Muscle layer of duodenum (tissue), 2 donors: ENCODE measurements around the gene KITLG.

Experiments used
- H3K27ac ChIP-seq: one replicate; pipeline ENCODE4 v1.7.0; 2013; ENCODE audit warnings: mild to moderate bottlenecking, low read length
- H3K27me3 ChIP-seq: one replicate; pipeline ENCODE4 v1.7.0; 2013; ENCODE audit warnings: low read depth, mild to moderate bottlenecking, control low read depth, low read length
- H3K36me3 ChIP-seq, 2 donors: one replicate each; pipeline ENCODE4 v1.7.0; 2013; ENCODE audit warnings: low read length in 2 of 2, control low read depth in 1 of 2, mild to moderate bottlenecking in 1 of 2; ENCODE audit not compliant: insufficient read depth in 2 of 2, control insufficient read depth in 1 of 2
- H3K4me1 ChIP-seq, 2 donors: one replicate each; pipeline ENCODE4 v1.7.0; 2013; ENCODE audit warnings: low read length in 2 of 2, mild to moderate bottlenecking in 2 of 2, control low read depth in 1 of 2, moderate library complexity in 1 of 2; ENCODE audit not compliant: insufficient read depth in 2 of 2, control insufficient read depth in 1 of 2
- H3K4me3 ChIP-seq, 2 donors: one replicate each; pipeline ENCODE4 v1.7.0; 2013; ENCODE audit warnings: low read length in 2 of 2, low read depth in 1 of 2, mild to moderate bottlenecking in 1 of 2
- H3K9me3 ChIP-seq, 2 donors: one replicate each; pipeline ENCODE4 v1.7.0; 2013; ENCODE audit warnings: low read length in 2 of 2, control low read depth in 1 of 2, mild to moderate bottlenecking in 1 of 2; ENCODE audit not compliant: control insufficient read depth in 1 of 2
- donor health status: healthy.

Gene KITLG

GRCh38 chr12:88597365-88597764, 17.1 kb upstream of the KITLG start:
- H3K4me1 ChIP-seq, result no peaks in the 10 kb centered on the region
- no peak overlapping the region for H3K4me3 ChIP-seq
- H3K9me3 ChIP-seq, result no peaks in the 10 kb centered on the region
- no peaks in the 10 kb centered on the region for H3K27me3 ChIP-seq
- H3K36me3 ChIP-seq, result no peaks in the 10 kb centered on the region
- no peak overlapping the region for H3K27ac ChIP-seq

DNA sequence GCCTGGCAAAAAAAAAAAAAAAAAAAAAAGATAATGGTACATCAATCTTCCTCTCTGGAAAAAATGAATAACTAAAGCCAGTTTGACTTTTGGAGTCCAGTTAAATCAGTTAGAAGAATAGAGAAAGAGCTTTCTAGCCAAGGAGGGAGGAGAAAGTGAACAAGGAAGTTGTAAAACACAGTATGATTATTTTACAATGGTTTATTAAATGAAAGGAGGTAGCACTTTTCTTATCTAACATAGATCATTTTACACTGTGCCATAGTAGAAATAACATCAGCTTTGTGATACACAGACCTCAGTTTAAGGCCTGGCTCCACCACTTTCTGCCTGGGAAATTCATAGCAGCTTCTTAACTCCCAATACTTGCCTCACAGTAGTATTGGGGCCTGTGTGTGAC, 15.4 kb upstream of the KITLG start:
- Histone ChIP-seq H3K36me3 (no peaks in the 10 kb centered on the region), H3K4me3 (no peak overlapping the region), H3K27me3 (no peaks in the 10 kb centered on the region), H3K4me1 (no peaks in the 10 kb centered on the region), H3K9me3 (no peaks in the 10 kb centered on the region), H3K27ac (no peak overlapping the region)

- H3K27ac ChIP-seq, result no peak overlapping the region
- H3K4me3 ChIP-seq, result no peak overlapping the region
- no peaks in the 10 kb centered on the region for H3K36me3 ChIP-seq
- no peaks in the 10 kb centered on the region for H3K27me3 ChIP-seq
- no peaks in the 10 kb centered on the region for H3K4me1 ChIP-seq
- H3K9me3 ChIP-seq, result no peaks in the 10 kb centered on the region
Observed at GRCh38 chr12:88594780-88595179, 14.5 kb upstream of the KITLG start.

GRCh38 chr12:88591343-88591742, 11.1 kb upstream of the KITLG start:
- H3K4me1 ChIP-seq, result no peaks in the 10 kb centered on the region
- H3K27ac ChIP-seq, result no peak overlapping the region
- H3K4me3 ChIP-seq, result no peak overlapping the region
- peaks cover 0 to 7% of the 10 kb centered on the region in 2 donors for H3K9me3 ChIP-seq
- no peaks in the 10 kb centered on the region for H3K27me3 ChIP-seq
- H3K36me3 ChIP-seq, result peaks cover 0 to 3% of the 10 kb centered on the region in 2 donors

GRCh38 chr12:88590851-88591250, 10.6 kb upstream of the KITLG start:
- Histone ChIP-seq H3K27ac (no peak overlapping the region), H3K9me3 (peaks cover 0 to 11% of the 10 kb centered on the region in 2 donors), H3K27me3 (no peaks in the 10 kb centered on the region), H3K4me1 (no peaks in the 10 kb centered on the region), H3K36me3 (peaks cover 0 to 5% of the 10 kb centered on the region in 2 donors), H3K4me3 (no peak overlapping the region)

DNA sequence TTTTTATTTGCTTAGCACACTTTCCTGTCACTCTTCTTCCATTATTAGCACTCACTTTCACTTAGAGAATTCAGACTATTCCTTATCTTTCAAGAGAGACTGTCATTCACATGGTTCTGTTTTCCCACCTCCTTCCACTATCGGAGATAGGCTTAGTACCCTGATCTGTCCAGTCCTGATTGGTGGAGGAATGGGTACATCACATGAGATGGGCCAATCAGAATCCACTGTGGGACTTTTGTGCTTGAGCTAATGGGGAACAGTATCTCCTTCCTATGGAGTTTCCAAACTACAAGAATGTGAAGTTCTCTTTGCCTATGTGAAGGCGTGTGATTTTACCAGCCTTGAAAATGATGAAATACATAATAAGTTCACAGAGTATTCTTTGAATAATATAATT, 4.8 kb upstream of the KITLG start:
- Histone ChIP-seq H3K27ac (no peak overlapping the region), H3K27me3 (no peaks in the 10 kb centered on the region), H3K4me1 (no peaks in the 10 kb centered on the region), H3K36me3 (peaks cover 0 to 5% of the 10 kb centered on the region in 2 donors), H3K4me3 (no peak overlapping the region), H3K9me3 (peaks cover 0 to 16% of the 10 kb centered on the region in 2 donors)

- Histone ChIP-seq H3K27ac (peak overlapping the region; percentile 76), H3K4me3 (peak overlapping the region; percentile 65 to 93), H3K36me3 (no peaks in the 10 kb centered on the region)
Observed at GRCh38 chr12:88579601-88580050, 645 bp downstream of the KITLG start.

DNA sequence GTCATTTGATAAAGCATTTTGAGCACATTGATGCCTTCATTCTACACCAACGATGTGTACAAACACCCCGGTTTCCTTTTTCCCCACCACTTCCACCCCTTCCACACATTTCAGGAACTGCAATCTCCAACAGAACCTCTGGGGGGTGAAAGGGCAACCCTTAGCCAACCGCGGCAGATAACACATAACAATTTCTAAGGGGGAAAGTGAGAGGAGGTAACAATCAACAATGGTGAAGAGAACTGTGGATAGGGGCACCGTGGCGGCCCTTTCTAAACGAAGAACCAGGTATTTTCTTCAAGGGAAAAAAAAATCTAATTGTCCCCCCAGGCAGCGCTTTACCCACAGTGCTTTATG, 1.1 kb downstream of the KITLG start:
- peaks cover 3 to 12% of the 10 kb centered on the region in 2 donors for H3K4me1 ChIP-seq
- H3K4me3 ChIP-seq, result peak overlapping the region; percentile 65 to 93
- H3K27me3 ChIP-seq, result no peaks in the 10 kb centered on the region
- no peaks in the 10 kb centered on the region for H3K36me3 ChIP-seq
- peak overlapping the region; percentile 76 for H3K27ac ChIP-seq
- no peaks in the 10 kb centered on the region for H3K9me3 ChIP-seq

More at GRCh38 chr12:88579601-88580050, 645 bp downstream of the KITLG start:
- Histone ChIP-seq H3K4me1 (peaks cover 3 to 7% of the 10 kb centered on the region in 2 donors), H3K27me3 (no peaks in the 10 kb centered on the region), H3K9me3 (no peaks in the 10 kb centered on the region)

DNA sequence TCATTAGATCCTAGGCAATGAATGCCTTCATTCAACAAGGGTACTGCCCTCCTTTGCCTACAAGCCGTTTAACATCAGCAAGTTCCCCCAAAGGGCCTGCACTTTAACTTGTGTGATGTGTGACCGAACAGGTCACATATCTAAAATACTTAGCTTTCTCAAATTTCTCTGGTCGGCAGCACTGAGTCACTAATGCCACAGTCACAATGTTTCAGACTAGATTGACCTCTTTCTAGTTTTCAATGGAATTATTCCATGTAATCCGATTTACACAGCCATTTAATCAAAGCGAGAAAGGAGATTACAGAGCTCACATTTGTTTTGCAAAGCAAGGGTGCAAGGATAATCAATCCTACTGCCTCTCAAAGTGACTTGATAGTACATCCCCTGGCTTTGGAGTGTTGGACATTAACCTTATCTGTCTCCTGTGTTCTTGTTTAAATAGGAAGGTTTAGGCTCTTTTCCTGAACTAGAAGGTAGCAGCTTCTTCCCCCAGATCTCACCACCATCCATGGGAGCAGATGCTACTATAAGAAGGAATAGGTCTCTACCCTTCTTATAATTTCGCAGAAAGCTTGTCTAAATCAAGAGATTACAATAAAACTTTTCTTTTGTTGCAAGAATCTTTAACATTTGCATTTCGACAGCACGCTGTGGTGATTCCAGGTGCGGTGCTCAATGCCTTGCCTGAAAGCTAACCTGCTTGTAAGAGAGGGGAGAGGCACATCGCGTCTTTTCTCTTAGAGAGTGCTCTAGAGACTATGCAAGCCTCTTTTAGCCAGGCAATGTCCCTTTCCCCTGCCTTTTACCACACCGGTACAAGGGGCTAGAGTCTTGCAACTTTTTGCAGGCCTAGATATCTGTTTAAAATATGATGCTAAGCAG, 1.8 kb downstream of the KITLG start:
- no peaks in the 10 kb centered on the region for H3K9me3 ChIP-seq
- no peaks in the 10 kb centered on the region for H3K36me3 ChIP-seq
- peak overlapping the region; percentile 76 for H3K27ac ChIP-seq
- no peaks in the 10 kb centered on the region for H3K27me3 ChIP-seq
- peak overlapping the region; percentile 65 to 93 for H3K4me3 ChIP-seq
- H3K4me1 ChIP-seq, result peaks cover 3 to 18% of the 10 kb centered on the region in 2 donors

GRCh38 chr12:88577537-88577936, 2.7 kb downstream of the KITLG start:
- no peaks in the 10 kb centered on the region for H3K27me3 ChIP-seq
- H3K4me1 ChIP-seq, result peaks cover 3 to 27% of the 10 kb centered on the region in 2 donors
- H3K27ac ChIP-seq, result no peak overlapping the region
- H3K36me3 ChIP-seq, result no peaks in the 10 kb centered on the region
- H3K4me3 ChIP-seq, result peak overlapping the region; percentile 39 to 48
- no peaks in the 10 kb centered on the region for H3K9me3 ChIP-seq

- H3K36me3 ChIP-seq, result no peaks in the 10 kb centered on the region
- no peaks in the 10 kb centered on the region for H3K27me3 ChIP-seq
- peaks cover 3 to 31% of the 10 kb centered on the region in 2 donors for H3K4me1 ChIP-seq
- no peaks in the 10 kb centered on the region for H3K9me3 ChIP-seq
- H3K4me3 ChIP-seq, result peak overlapping the region; percentile 39 to 48
- H3K27ac ChIP-seq, result peak overlapping the region; percentile 50
Observed at GRCh38 chr12:88576866-88577265, 3.4 kb downstream of the KITLG start.
